GM10847 (cell line): ENCODE measurements around the gene GID8.

ENCODE experiments used
- POLR2A ChIP-seq: IDR thresholded peaks from 2 replicates; pipeline ENCODE4 v1.6.1; 2011; ENCODE audit not compliant: insufficient read length; ENCODE audit errors: extremely low read depth

The GID8 gene

GRCh38 chr20:62925076-62925419, 12.9 kb upstream of the GID8 start:
- no peak for TF ChIP-seq POLR2A

GRCh38 chr20:62925420-62926228, 12.3 kb upstream of the GID8 start:
- TF ChIP-seq POLR2A = no peak

- peak; percentile 50 for TF ChIP-seq POLR2A
Measured at GRCh38 chr20:62926229-62927127, 11.5 kb upstream of the GID8 start, which contains the start of gene DIDO1. Gene DIDO1, minus strand, starts transcription at chr20:62926505.

GRCh38 chr20:62927128-62927705, 10.7 kb upstream of the GID8 start:
- no peak for TF ChIP-seq POLR2A

GRCh38 chr20:62928246-62928939, 9.6 kb upstream of the GID8 start:
- TF ChIP-seq POLR2A = no peak

GRCh38 chr20:62929051-62929538, 8.9 kb upstream of the GID8 start:
- peak; percentile 17 for TF ChIP-seq POLR2A

- TF ChIP-seq POLR2A = no peak
Measured at GRCh38 chr20:62931464-62931863, 6.5 kb upstream of the GID8 start.

GRCh38 chr20:62933966-62934365, 4.0 kb upstream of the GID8 start:
- TF ChIP-seq POLR2A = no peak

GRCh38 chr20:62935204-62935967, 2.6 kb upstream of the GID8 start:
- TF ChIP-seq POLR2A = no peak

GRCh38 chr20:62935968-62936585, 1.9 kb upstream of the GID8 start:
- TF ChIP-seq POLR2A = no peak

GRCh38 chr20:62937268-62938104, 461 bp upstream of the GID8 start:
- peak; percentile 66 for TF ChIP-seq POLR2A

- no peak for TF ChIP-seq POLR2A
Measured at GRCh38 chr20:62940875-62941274, 2.9 kb downstream of the GID8 start.

- TF ChIP-seq POLR2A = no peak
Measured at GRCh38 chr20:62941792-62942191, 3.8 kb downstream of the GID8 start.
